ENCODE results near the gene DENND4B. TPM values are rescaled to one million over a fixed set of nuclear protein-coding genes. Genes with fewer than 3 reads are reported as not detected.
"Not testable (repeated sequence)": the region's sequence is repeated elsewhere in the genome, so short reads cannot be mapped to it uniquely, and the experiment has no call there.

The DENND4B gene
- total RNA-seq, 1 donor from 2014 or later = 44.6 TPM

DNA sequence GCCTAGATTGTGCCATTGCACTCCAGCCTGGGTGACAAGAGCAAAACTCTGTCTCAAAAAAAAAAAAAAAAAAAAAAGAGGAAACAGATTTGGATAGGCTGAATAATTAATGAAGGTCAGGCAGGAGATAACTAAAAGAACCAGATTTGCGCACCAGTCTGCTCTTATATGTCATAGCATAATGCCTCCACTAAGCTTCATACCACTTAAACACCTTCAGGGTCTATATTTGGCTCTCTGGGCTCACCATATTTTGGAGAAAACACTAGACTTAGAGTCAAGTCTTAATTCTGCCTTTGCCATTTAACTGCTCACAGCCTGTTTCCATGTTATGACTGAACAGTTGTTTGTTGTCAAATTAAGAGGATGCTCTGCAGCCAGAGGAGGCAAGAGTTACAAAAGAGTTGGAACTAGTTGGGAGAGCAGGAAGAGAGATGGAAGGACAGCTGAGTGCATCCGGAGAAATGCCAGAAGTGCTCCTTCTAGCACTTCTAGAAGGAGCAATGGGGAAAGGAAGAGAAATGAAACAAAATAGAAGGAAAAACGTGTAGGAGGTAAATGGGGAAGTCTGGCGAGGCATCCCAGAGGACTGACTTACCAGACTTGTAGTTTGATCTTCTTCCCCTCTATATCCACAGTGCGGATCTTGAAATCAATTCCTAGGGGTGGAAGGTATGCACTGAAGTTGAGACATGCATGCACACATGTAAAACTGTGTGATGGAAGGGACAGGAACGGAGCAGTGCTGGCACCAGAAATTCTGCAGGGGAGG, 37.8 kb upstream of the DENND4B start:
- no peaks in the 10 kb centered on the region for H3K27me3 ChIP-seq (ENCODE audit: low read depth)
- intact Hi-C loops (cut with micrococcal nuclease) = loop anchor here (10.0 kb wide), 2 partner anchors 190 to 310 kb away; partner anchors contain the start of genes ILF2 and NPR1
- DNase-seq = no peak
- H3K4me1 ChIP-seq = peaks cover 32% of the 10 kb centered on the region
- H3K9me3 ChIP-seq (replicated peaks) = no peaks in the 10 kb centered on the region
- H3K36me3 ChIP-seq = peaks cover 12% of the 10 kb centered on the region
- peak overlapping the region; percentile 91 for H3K27ac ChIP-seq (replicated peaks)
- TF ChIP-seq CTCF (IDR thresholded peaks at IDR 0.05; ENCODE audit: borderline replicate concordance) = no peak
- H3K4me3 ChIP-seq = peak overlapping the region; percentile 74

- H3K9me3 ChIP-seq (replicated peaks); DNase-seq; H3K4me3 ChIP-seq; H3K27me3 ChIP-seq (ENCODE audit: low read depth): not testable (repeated sequence)
- intact Hi-C loops (cut with micrococcal nuclease) = loop anchor here (10.0 kb wide), 2 partner anchors 187 to 307 kb away; partner anchors contain the start of genes ILF2 and NPR1
- peaks cover 12% of the 10 kb centered on the region for H3K36me3 ChIP-seq
- peaks cover 53% of the 10 kb centered on the region for H3K4me1 ChIP-seq
- H3K27ac ChIP-seq (replicated peaks) = peak overlapping the region; percentile 25
Measured at GRCh38 chr1:153981735-153982134, 35.2 kb upstream of the DENND4B start.

GRCh38 chr1:153979091-153979490, 32.6 kb upstream of the DENND4B start:
- H3K4me3 ChIP-seq; H3K9me3 ChIP-seq (replicated peaks); H3K27me3 ChIP-seq (ENCODE audit: low read depth); intact Hi-C loops (cut with micrococcal nuclease); DNase-seq; H3K27ac ChIP-seq (replicated peaks): not testable (repeated sequence)
- peaks cover 36% of the 10 kb centered on the region for H3K36me3 ChIP-seq
- H3K4me1 ChIP-seq = peaks cover 41% of the 10 kb centered on the region

DNA sequence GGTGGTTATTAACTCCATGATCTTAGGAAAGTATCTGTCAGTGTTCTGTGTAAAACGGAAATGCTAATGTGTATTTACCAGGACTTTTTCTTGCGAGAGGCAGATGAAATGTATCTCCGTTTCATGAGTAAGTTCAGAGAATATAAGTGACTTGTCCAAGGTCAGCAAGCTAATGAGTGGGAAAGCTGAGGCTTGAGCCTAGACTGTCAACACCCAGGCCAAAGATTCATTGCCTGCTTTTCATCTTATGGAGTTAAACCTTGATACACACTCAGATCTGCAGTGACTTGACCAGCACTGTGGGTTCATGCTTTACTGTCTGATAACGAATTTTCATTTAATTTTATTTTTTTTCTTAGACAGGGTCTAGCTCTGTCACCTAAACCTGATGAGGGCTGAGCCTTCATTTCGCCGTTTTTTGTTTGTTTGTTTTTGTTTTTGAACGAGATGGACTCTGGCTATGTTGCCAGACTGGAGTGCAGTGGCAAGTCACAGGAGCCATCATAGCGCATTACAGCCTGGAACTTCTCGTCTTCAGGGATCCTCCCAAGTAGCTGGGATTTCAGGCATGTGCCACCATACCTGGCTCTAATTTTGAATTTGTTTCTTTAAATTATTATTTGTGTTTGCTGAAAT, 31.9 kb upstream of the DENND4B start:
- no peak for TF ChIP-seq CTCF (IDR thresholded peaks at IDR 0.05; ENCODE audit: borderline replicate concordance)
- Histone ChIP-seq H3K4me3 (peak overlapping the region; percentile 87), H3K9me3 (replicated peaks) (no peaks in the 10 kb centered on the region), H3K4me1 (peaks cover 37% of the 10 kb centered on the region), H3K27me3 (ENCODE audit: low read depth) (no peaks in the 10 kb centered on the region), H3K36me3 (peaks cover 40% of the 10 kb centered on the region), H3K27ac (replicated peaks) (peak overlapping the region; percentile 94)
- no peak for DNase-seq
- intact Hi-C loops (cut with micrococcal nuclease) = no loop called here

GRCh38 chr1:153977250-153978240, 31.0 kb upstream of the DENND4B start, which contains the start of gene JTB:
Gene JTB (minus strand): TSS chr1:153977674. CDS start chr1:153977252, 422 bp downstream.
- H3K9me3 ChIP-seq (replicated peaks) = no peaks in the 10 kb centered on the region
- peaks cover 39% of the 10 kb centered on the region for H3K36me3 ChIP-seq
- peak; percentile 90 for DNase-seq
- peaks cover 37% of the 10 kb centered on the region for H3K4me1 ChIP-seq
- peak within 1 kb of the TSS; percentile 87 for H3K4me3 ChIP-seq
- H3K27ac ChIP-seq (replicated peaks) = peak within 1 kb of the TSS; percentile 94
- peak; percentile 13 for TF ChIP-seq CTCF (IDR thresholded peaks at IDR 0.05; ENCODE audit: borderline replicate concordance)
- H3K27me3 ChIP-seq (ENCODE audit: low read depth) = no peaks in the 10 kb centered on the region
- intact Hi-C loops (cut with micrococcal nuclease) = no loop called here

DNA sequence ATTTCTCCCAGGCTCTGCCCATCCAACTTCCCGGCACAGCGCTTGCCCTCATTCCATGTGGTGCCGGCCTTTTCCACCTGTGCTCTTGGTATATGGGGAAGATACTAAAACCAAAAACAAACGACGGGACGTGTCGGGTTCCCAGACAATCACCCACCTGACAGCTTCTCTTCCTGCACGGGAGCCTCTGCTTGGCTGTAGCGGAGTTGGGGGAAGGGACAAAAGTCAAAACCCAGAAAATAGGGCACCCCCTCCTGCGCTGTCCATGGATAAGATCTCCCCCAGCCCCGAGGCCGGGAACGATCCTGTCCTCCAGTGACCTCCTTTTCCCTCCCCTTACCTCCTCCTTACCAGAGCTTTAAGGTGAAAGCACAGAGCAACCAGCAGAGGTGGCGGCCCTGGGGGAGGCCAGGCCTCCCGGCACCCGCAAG, 30.3 kb upstream of the DENND4B start:
- no peaks in the 10 kb centered on the region for H3K27me3 ChIP-seq (ENCODE audit: low read depth)
- no peak for TF ChIP-seq CTCF (IDR thresholded peaks at IDR 0.05; ENCODE audit: borderline replicate concordance)
- no peaks in the 10 kb centered on the region for H3K9me3 ChIP-seq (replicated peaks)
- intact Hi-C loops (cut with micrococcal nuclease) = no loop called here
- no peak for DNase-seq
- peak overlapping the region; percentile 87 for H3K4me3 ChIP-seq
- H3K4me1 ChIP-seq = peaks cover 37% of the 10 kb centered on the region
- peaks cover 36% of the 10 kb centered on the region for H3K36me3 ChIP-seq
- peak overlapping the region; percentile 94 for H3K27ac ChIP-seq (replicated peaks)
